Trophoblast cell (in vitro differentiated cells and primary cell): ENCODE measurements around the gene WDR77.

Experiments
- DNase-seq, 2 donors: peaks; one replicate each; pipeline ENCODE4 v3.0.0-alpha.2; 2016
- H2AFZ ChIP-seq: 2 replicates; pipeline ENCODE4 v1.6.1; 2013; ENCODE audit warnings: low read length, moderate library complexity, mild to moderate bottlenecking; ENCODE audit not compliant: insufficient read depth, poor library complexity
- H2AK5ac ChIP-seq: 2 replicates; pipeline ENCODE4 v1.6.1; 2013; ENCODE audit warnings: mild to moderate bottlenecking, low read length
- H2BK120ac ChIP-seq: 2 replicates; pipeline ENCODE4 v1.6.1; 2013; ENCODE audit warnings: low read length, mild to moderate bottlenecking, moderate library complexity; ENCODE audit not compliant: insufficient read depth, poor library complexity
- H2BK12ac ChIP-seq: 2 replicates; pipeline ENCODE4 v1.6.1; 2013; ENCODE audit warnings: mild to moderate bottlenecking, low read length, moderate library complexity
- H2BK5ac ChIP-seq: 2 replicates; pipeline ENCODE4 v1.6.1; 2013; ENCODE audit warnings: low read length, low read depth, moderate library complexity, mild to moderate bottlenecking; ENCODE audit not compliant: poor library complexity
- H3K14ac ChIP-seq: 2 replicates; pipeline ENCODE4 v1.6.1; 2013; ENCODE audit warnings: mild to moderate bottlenecking, low read length
- H3K18ac ChIP-seq: 2 replicates; pipeline ENCODE4 v1.6.1; 2013; ENCODE audit warnings: mild to moderate bottlenecking, low read length
- H3K23ac ChIP-seq: 2 replicates; pipeline ENCODE4 v1.6.1; 2013; ENCODE audit warnings: low read length
- H3K27ac ChIP-seq: 2 replicates; pipeline ENCODE4 v1.5.1; 2013; ENCODE audit warnings: low read depth, mild to moderate bottlenecking, inconsistent platforms, low read length, moderate library complexity
- H3K27me3 ChIP-seq: 2 replicates; pipeline ENCODE4 v1.6.1; 2013; ENCODE audit warnings: inconsistent platforms, mild to moderate bottlenecking, low read length, moderate library complexity; ENCODE audit not compliant: insufficient read depth
- H3K36me3 ChIP-seq, 2 experiments: 1 replicate in 1 of 2; 2 replicates in 1 of 2; pipeline ENCODE4 v1.6.1; 2013; ENCODE audit warnings: low read length in 2 of 2, mild to moderate bottlenecking in 2 of 2, moderate library complexity in 1 of 2; ENCODE audit not compliant: insufficient read depth in 2 of 2, control insufficient read depth in 1 of 2
- H3K4ac ChIP-seq: 2 replicates; pipeline ENCODE4 v1.6.1; 2013; ENCODE audit warnings: low read depth, mild to moderate bottlenecking, low read length, moderate library complexity
- H3K4me1 ChIP-seq, 2 experiments: 1 replicate in 1 of 2; 2 replicates in 1 of 2; pipeline ENCODE4 v1.6.1; 2013; ENCODE audit warnings: low read length in 2 of 2, mild to moderate bottlenecking in 2 of 2, moderate library complexity in 1 of 2; ENCODE audit not compliant: insufficient read depth in 2 of 2, control insufficient read depth in 1 of 2
- H3K4me2 ChIP-seq: 2 replicates; pipeline ENCODE4 v1.6.1; 2013; ENCODE audit warnings: inconsistent platforms, mild to moderate bottlenecking, low read length, moderate library complexity
- H3K4me3 ChIP-seq: 2 replicates; pipeline ENCODE4 v1.5.1; 2013; ENCODE audit warnings: mild to moderate bottlenecking, low read depth, low read length, inconsistent platforms
- H3K79me1 ChIP-seq: one replicate; pipeline ENCODE4 v1.6.1; 2013; ENCODE audit warnings: low read length
- H3K79me2 ChIP-seq: 2 replicates; pipeline ENCODE4 v1.6.1; 2013; ENCODE audit warnings: low read length, mild to moderate bottlenecking; ENCODE audit not compliant: control insufficient read depth, insufficient read depth, poor library complexity
- H3K9ac ChIP-seq: 2 replicates; pipeline ENCODE4 v1.6.1; 2013; ENCODE audit warnings: mild to moderate bottlenecking, low read length
- H3K9me3 ChIP-seq: 2 replicates; pipeline ENCODE4 v1.6.1; 2013; ENCODE audit warnings: low read depth, mild to moderate bottlenecking, control low read depth, inconsistent platforms, low read length; ENCODE audit not compliant: insufficient read depth
- H4K12ac ChIP-seq: 2 replicates; pipeline ENCODE4 v1.6.1; 2013; ENCODE audit warnings: low read depth, mild to moderate bottlenecking, low read length, moderate library complexity
- H4K8ac ChIP-seq: 2 replicates; pipeline ENCODE4 v1.6.1; 2013; ENCODE audit warnings: low read depth, mild to moderate bottlenecking, low read length, moderate library complexity
- H4K91ac ChIP-seq: one replicate; pipeline ENCODE4 v1.6.1; 2013; ENCODE audit warnings: low read depth, mild to moderate bottlenecking, low read length, moderate library complexity
- WGBS: extraction: QIAGEN DNeasy Blood & Tissue Kit; methylation state at CpG from one replicate; pipeline ENCODE4 v1.1.7; 2013; ENCODE audit warnings: missing lambda C conversion rate; ENCODE audit not compliant: insufficient read length, insufficient coverage; ENCODE audit errors: extremely low coverage; 5-methylcytosine and 5-hydroxymethylcytosine counted together

The WDR77 gene

DNA sequence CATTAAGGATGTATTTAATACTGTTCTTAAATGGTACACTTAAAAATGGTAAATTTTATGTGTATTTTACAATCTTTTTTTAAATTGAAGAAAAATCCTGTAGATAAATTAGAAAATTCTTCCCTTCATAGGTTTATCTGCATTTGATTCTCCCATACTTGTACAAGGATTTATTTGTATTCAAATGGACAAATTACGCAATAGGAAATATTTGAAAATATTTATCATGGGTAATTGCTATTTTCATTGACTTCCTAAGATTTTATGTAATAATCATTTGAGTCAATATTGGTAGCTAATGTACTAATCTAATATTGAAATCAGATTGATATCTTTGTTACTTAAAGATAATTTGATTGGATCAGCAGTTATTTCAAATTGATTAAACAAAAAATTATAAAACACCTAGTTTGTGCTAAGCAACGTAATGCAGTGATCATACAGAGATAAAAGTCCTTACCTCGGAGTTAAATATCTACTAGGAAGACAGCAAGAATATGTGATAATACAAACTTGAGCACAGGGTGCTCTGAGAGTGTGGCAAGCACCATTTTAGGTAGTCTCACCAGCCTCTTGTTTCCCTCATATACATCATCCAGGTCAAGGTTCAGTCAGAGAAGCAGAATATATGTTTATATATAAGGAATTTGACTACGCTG, 13.4 kb upstream of the WDR77 start:
- no peak overlapping the region for H3K14ac ChIP-seq
- no peak overlapping the region for H2AK5ac ChIP-seq
- H3K23ac ChIP-seq, result no peak overlapping the region
- no peaks in the 10 kb centered on the region for H3K9me3 ChIP-seq
- no peaks in the 10 kb centered on the region for H3K27me3 ChIP-seq
- H4K8ac ChIP-seq, result no peak overlapping the region
- WGBS, result no CpG with 5 or more reads among the region's 4 CpGs
- no peak overlapping the region for H3K4ac ChIP-seq
- no peak overlapping the region for H2AFZ ChIP-seq
- no peak overlapping the region for H4K12ac ChIP-seq
- no peak for DNase-seq
- no peak overlapping the region for H2BK120ac ChIP-seq
- no peak overlapping the region for H2BK12ac ChIP-seq
- no peak overlapping the region for H3K27ac ChIP-seq
- no peak overlapping the region for H2BK5ac ChIP-seq
- H3K79me1 ChIP-seq, result no peaks in the 10 kb centered on the region
- H3K18ac ChIP-seq, result no peak overlapping the region
- H3K4me3 ChIP-seq, result no peak overlapping the region
- no peaks in the 10 kb centered on the region for H3K4me1 ChIP-seq
- H3K9ac ChIP-seq, result no peak overlapping the region
- no peak overlapping the region for H3K4me2 ChIP-seq
- no peak overlapping the region for H4K91ac ChIP-seq
- no peaks in the 10 kb centered on the region for H3K79me2 ChIP-seq
- H3K36me3 ChIP-seq, result peaks cover 11 to 21% of the 10 kb centered on the region in 2 experiments

DNA sequence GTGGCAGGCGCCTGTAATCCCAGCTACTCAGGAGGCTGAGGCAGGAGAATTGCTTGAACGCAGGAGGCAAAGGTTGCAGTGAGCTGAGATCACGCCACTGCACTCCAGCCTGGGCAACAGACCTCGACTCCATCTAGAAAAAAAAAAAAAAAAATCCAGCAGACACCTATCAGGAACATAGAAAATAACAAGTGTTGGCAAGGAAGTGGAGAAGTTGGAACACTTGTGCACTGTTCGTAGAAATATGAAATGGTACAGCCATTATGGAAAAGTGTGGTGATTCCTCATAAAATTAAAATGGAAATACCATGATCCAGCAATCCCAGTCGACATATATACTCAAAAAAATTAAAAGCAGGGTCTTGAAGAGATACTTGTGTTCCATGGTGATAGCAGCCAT, 12.7 kb upstream of the WDR77 start:
- H3K4me2 ChIP-seq, result no peak overlapping the region
- no peak overlapping the region for H3K23ac ChIP-seq
- no peaks in the 10 kb centered on the region for H3K27me3 ChIP-seq
- H4K12ac ChIP-seq, result no peak overlapping the region
- H3K79me1 ChIP-seq, result no peaks in the 10 kb centered on the region
- no peak overlapping the region for H4K91ac ChIP-seq
- no peak overlapping the region for H3K18ac ChIP-seq
- H3K4me1 ChIP-seq, result no peaks in the 10 kb centered on the region
- no peak for DNase-seq
- H2AK5ac ChIP-seq, result no peak overlapping the region
- H2BK120ac ChIP-seq, result no peak overlapping the region
- H3K79me2 ChIP-seq, result no peaks in the 10 kb centered on the region
- H3K9me3 ChIP-seq, result no peaks in the 10 kb centered on the region
- H3K14ac ChIP-seq, result no peak overlapping the region
- H2BK12ac ChIP-seq, result no peak overlapping the region
- no peak overlapping the region for H2BK5ac ChIP-seq
- no peak overlapping the region for H2AFZ ChIP-seq
- H3K27ac ChIP-seq, result no peak overlapping the region
- WGBS, result no CpG with 5 or more reads among the region's 6 CpGs
- peaks cover 14 to 22% of the 10 kb centered on the region in 2 experiments for H3K36me3 ChIP-seq
- no peak overlapping the region for H4K8ac ChIP-seq
- H3K4me3 ChIP-seq, result no peak overlapping the region
- H3K4ac ChIP-seq, result no peak overlapping the region
- no peak overlapping the region for H3K9ac ChIP-seq

DNA sequence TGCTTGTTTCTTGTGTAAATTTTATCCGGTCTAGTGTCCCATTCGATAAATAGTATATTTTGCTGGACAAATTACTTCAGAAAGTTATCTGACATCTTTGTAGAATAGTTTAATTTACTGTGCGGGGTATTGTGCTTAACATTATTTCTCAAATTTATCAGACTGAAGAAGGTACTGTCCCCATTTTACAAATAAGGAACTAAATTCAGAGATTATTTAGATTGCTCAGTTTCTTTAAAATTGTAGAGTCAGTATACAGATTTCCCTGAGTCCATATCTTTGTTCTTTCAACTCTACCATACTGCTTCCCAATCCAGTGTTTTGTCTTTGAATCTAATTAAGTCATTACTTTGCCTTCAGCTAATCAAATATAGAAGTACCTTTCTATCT, 6.6 kb upstream of the WDR77 start:
- H3K9ac ChIP-seq, result no peak overlapping the region
- H4K91ac ChIP-seq, result no peak overlapping the region
- H2BK120ac ChIP-seq, result no peak overlapping the region
- H4K8ac ChIP-seq, result no peak overlapping the region
- H3K27ac ChIP-seq, result no peak overlapping the region
- no peak overlapping the region for H3K4me3 ChIP-seq
- H3K27me3 ChIP-seq, result no peaks in the 10 kb centered on the region
- H3K4me1 ChIP-seq, result no peaks in the 10 kb centered on the region
- no peak overlapping the region for H2BK12ac ChIP-seq
- no peak overlapping the region for H2AFZ ChIP-seq
- no peaks in the 10 kb centered on the region for H3K9me3 ChIP-seq
- H3K79me1 ChIP-seq, result no peaks in the 10 kb centered on the region
- H3K4ac ChIP-seq, result no peak overlapping the region
- no peak overlapping the region for H2AK5ac ChIP-seq
- no peaks in the 10 kb centered on the region for H3K79me2 ChIP-seq
- DNase-seq, result no peak
- WGBS, result no CpG with 5 or more reads among the region's 3 CpGs
- H3K23ac ChIP-seq, result no peak overlapping the region
- H3K18ac ChIP-seq, result no peak overlapping the region
- peaks cover 12 to 22% of the 10 kb centered on the region in 2 experiments for H3K36me3 ChIP-seq
- no peak overlapping the region for H3K4me2 ChIP-seq
- H3K14ac ChIP-seq, result no peak overlapping the region
- no peak overlapping the region for H4K12ac ChIP-seq
- H2BK5ac ChIP-seq, result no peak overlapping the region

DNA sequence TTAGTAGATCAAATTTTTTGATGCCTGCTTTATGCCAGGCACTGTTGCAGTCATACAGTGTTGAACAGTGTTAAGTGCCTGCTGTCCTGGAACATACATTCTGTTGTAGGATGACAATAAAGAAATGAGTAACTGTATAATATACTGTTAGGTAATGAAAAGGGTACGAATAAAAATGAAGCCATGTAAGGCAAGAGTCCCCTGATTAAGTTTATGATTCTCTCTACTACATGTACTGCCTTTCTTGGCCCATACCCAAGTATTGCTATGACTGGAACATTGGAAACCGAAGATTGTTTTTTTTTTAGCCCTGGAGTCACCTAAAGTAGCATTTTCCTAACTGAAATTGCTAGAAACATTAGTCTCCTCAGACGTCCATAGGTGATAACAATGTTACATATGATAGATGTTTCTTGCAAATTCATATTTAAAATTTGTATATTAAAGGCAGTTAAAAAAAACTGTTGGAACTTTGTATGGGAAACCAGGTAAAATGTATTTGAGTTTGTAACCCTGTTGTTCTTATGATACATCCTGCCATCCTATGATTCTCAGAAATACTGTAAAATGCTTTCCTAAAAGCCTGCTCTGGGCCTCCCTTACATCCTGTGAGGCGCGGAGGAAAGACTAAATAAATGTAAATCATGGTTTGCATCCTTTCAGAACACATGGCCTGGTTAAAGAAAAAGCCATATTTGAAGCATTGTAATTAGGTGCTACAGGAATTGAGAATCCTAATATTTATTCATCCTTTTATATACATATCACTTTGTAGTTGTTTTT, 6.0 kb upstream of the WDR77 start:
- Histone ChIP-seq H2BK5ac (no peak overlapping the region), H4K91ac (no peak overlapping the region), H3K23ac (no peak overlapping the region), H3K27ac (no peak overlapping the region), H4K8ac (no peak overlapping the region), H3K18ac (no peak overlapping the region), H3K4me1 (peaks cover 0 to 2% of the 10 kb centered on the region in 2 experiments), H3K27me3 (no peaks in the 10 kb centered on the region), H3K36me3 (peaks cover 12 to 22% of the 10 kb centered on the region in 2 experiments), H2BK120ac (no peak overlapping the region), H2AK5ac (no peak overlapping the region), H3K79me2 (peaks cover 2% of the 10 kb centered on the region), H3K9ac (no peak overlapping the region), H3K4me2 (no peak overlapping the region), H2BK12ac (no peak overlapping the region), H3K9me3 (no peaks in the 10 kb centered on the region), H2AFZ (no peak overlapping the region), H4K12ac (no peak overlapping the region), H3K79me1 (no peaks in the 10 kb centered on the region), H3K4ac (no peak overlapping the region), H3K14ac (no peak overlapping the region), H3K4me3 (no peak overlapping the region)
- no peak for DNase-seq
- no CpG with 5 or more reads among the region's 5 CpGs for WGBS
